ENCODE results near the gene SRPK2.

- TF ChIP-seq CTCF (IDR thresholded peaks at IDR 0.05) (no peak), POLR2AphosphoS5 (IDR thresholded peaks at IDR 0.05) (no peak), EP300 (IDR thresholded peaks at IDR 0.05) (no peak), POLR2A (IDR thresholded peaks at IDR 0.05) (no peak)
Observed at GRCh38 chr7:105209433-105209832, 179.3 kb downstream of the SRPK2 start.

All from sigmoid colon (tissue), 4 donors.